Measurements from ENCODE around the gene TMPRSS13. TPM values are rescaled to one million over a fixed set of nuclear protein-coding genes. Genes with fewer than 3 reads are reported as not detected.
"Not testable (repeated sequence)": the region's sequence is repeated elsewhere in the genome, so short reads cannot be mapped to it uniquely, and the experiment has no call there.

The TMPRSS13 gene
- total RNA-seq, 2 donors from 2014 or later = 1.1 TPM; not detected in 1

DNA sequence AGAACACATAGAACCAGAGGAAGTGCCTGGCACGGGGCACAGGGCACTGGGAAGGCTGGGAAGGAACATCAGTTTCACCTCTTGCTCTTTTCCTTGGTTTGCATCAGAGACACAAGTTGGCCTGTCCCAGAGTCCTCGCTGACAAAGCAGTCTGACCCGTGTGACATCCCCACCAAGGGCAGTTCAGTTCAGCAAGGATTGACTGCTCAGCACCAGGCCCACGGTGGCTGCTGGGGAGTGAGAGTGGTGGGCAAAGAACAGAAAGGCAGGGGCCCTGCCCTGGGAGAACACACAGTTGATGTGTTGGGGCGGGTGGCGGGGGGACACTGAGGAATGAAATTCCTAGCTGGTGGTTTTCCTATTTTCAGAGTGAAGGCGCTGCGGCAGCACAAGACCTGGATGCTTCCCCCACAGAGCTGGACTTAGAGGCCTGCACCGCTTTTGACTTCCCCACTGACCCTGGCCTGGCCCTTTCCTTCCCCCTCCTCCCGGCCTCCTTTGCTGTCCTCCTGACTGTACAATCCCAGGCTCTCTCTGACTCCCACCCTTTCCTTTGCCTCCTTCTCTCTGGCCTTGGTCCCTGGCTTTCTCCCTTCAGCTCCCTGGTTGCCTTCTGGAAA, 2.2 kb upstream of the TMPRSS13 start:
- Histone ChIP-seq H3K27me3 (replicated peaks; ENCODE audit: insufficient read depth) (no peaks in the 10 kb centered on the region), H3K4me3 (no peak overlapping the region), H3K27ac (no peak overlapping the region), H3K9me3 (no peaks in the 10 kb centered on the region), H3K4me1 (ENCODE audit: control insufficient read depth in 1 of 2, low read depth in 2 of 2) (no peaks in the 10 kb centered on the region), H3K36me3 (no peaks in the 10 kb centered on the region)
- ATAC-seq (ENCODE audit: insufficient number of reproducible peaks, low FRiP score, low read depth) (no peak), DNase-seq (ENCODE audit: low spot score) (no peak)
- no peak for TF ChIP-seq CTCF (IDR thresholded peaks at IDR 0.05)

- Histone ChIP-seq H3K4me1 (ENCODE audit: control insufficient read depth in 1 of 2, low read depth in 2 of 2) (no peaks in the 10 kb centered on the region), H3K9me3 (no peaks in the 10 kb centered on the region), H3K4me3 (no peak overlapping the region), H3K36me3 (no peaks in the 10 kb centered on the region), H3K27ac (no peak overlapping the region), H3K27me3 (replicated peaks; ENCODE audit: insufficient read depth) (no peaks in the 10 kb centered on the region)
- ATAC-seq (ENCODE audit: insufficient number of reproducible peaks, low FRiP score, low read depth) = no peak
- no peak for DNase-seq (ENCODE audit: low spot score)
- no peak for TF ChIP-seq CTCF (IDR thresholded peaks at IDR 0.05)
These were observed 1.6 kb upstream of the TMPRSS13 start for GRCh38 chr11:117930668-117931330.

DNA sequence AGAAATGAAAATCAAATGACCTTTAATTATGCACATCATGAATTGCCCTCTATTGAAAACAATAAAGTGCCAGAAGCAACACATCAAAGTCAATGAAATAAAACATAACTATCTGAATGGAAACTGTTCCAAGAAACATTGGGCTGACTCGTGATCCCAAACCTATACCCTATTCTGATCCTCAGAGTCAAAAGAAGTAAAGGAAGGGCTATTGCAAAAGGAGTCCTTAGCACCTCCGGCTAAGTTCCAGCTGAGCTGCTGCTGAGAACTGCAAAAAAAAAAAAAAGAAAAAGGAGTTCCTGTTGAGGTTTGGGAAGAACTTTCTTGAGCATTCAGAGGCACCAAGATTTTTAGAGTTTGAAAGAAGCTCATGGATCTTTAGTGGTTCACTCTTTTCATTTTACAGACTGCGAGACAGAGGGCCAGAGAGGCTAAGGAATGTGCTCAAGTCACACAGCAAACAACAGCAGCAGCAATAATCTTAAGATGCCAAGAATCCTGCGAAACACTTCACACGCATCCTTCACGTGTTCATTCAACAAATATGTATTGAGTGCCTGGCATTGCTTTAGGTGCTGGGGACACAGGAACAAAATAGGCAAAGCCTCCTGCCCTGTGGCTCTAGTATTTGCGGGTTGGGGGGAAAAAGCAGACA, 841 bp upstream of the TMPRSS13 start:
- TF ChIP-seq CTCF (IDR thresholded peaks at IDR 0.05) = no peak
- Histone ChIP-seq H3K36me3 (no peaks in the 10 kb centered on the region), H3K4me3 (no peak overlapping the region), H3K27me3 (replicated peaks; ENCODE audit: insufficient read depth) (no peaks in the 10 kb centered on the region), H3K9me3 (no peaks in the 10 kb centered on the region), H3K27ac (no peak overlapping the region), H3K4me1 (ENCODE audit: control insufficient read depth in 1 of 2, low read depth in 2 of 2) (no peaks in the 10 kb centered on the region)
- no peak for DNase-seq (ENCODE audit: low spot score)
- ATAC-seq (ENCODE audit: insufficient number of reproducible peaks, low FRiP score, low read depth) = no peak

DNA sequence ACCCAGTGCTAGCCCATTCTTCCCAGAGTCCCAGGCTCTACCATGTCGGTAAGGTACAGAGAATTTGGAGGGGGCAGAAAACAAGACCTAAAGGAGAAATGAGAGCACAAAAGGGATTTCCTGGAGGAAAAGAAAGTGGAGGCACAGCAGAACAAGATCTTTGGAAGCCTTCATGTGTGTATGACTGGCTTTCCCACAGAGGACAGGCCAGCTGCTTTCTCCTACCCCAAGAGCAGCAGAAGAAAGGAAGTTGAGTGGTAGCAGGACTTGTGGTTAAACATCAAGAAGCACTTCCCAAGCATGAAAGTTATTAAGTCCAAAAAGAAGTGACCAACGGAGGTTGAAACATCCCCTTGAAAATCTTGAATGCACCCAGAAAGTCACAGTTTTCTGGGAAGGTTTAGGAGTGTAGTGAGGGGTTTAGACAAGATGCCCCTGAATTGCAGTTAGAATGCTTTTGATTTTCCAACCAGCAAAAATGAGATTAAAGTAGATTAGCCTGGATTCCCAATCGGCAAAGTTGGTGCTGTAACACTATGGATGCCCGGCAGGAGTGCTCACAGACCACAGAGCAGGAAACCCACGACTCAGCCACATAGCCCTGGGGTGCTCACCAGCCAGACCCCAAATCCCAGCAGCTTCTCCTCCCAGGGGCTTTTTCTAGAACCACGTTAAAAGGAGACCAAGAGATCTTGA, 608 bp downstream of the TMPRSS13 start:
- ATAC-seq (ENCODE audit: insufficient number of reproducible peaks, low FRiP score, low read depth) = no peak
- Histone ChIP-seq H3K27me3 (replicated peaks; ENCODE audit: insufficient read depth) (no peaks in the 10 kb centered on the region), H3K9me3 (no peaks in the 10 kb centered on the region), H3K27ac (no peak overlapping the region), H3K36me3 (no peaks in the 10 kb centered on the region), H3K4me1 (ENCODE audit: control insufficient read depth in 1 of 2, low read depth in 2 of 2) (no peaks in the 10 kb centered on the region), H3K4me3 (no peak overlapping the region)
- no peak for DNase-seq (ENCODE audit: low spot score)
- no peak for TF ChIP-seq CTCF (IDR thresholded peaks at IDR 0.05)

- no peak overlapping the region for H3K27ac ChIP-seq
- no peak overlapping the region for H3K4me3 ChIP-seq
- H3K9me3 ChIP-seq = no peaks in the 10 kb centered on the region
- H3K4me1 ChIP-seq (ENCODE audit: control insufficient read depth in 1 of 2, low read depth in 2 of 2) = no peaks in the 10 kb centered on the region
- ATAC-seq (ENCODE audit: insufficient number of reproducible peaks, low FRiP score, low read depth) = no peak
- H3K36me3 ChIP-seq = no peaks in the 10 kb centered on the region
- TF ChIP-seq CTCF (IDR thresholded peaks at IDR 0.05) = no peak
- H3K27me3 ChIP-seq (replicated peaks; ENCODE audit: insufficient read depth) = no peaks in the 10 kb centered on the region
- no peak for DNase-seq (ENCODE audit: low spot score)
These were observed 1.3 kb downstream of the TMPRSS13 start for GRCh38 chr11:117927926-117928325.

DNA sequence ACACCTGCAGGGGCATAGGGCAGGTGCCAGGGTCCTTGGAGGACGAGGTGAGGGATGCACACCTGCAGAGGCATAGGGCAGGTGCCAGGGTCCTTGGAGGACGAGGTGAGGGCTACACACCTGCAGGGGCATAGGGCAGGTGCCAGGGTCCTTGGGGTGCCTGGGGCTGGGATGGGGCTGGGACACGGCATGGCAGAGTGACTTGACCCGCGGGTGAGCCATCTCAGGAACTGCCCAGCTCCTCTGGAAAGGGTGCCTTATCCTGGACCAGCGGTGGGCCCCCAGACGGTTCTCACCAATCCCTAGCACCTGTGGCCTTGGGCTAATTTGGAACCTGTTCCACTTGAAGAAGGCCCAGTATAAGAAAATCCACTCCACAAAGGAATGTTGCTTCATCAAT, 3.0 kb downstream of the TMPRSS13 start:
- ATAC-seq (ENCODE audit: insufficient number of reproducible peaks, low FRiP score, low read depth); H3K27me3 ChIP-seq (replicated peaks; ENCODE audit: insufficient read depth); H3K36me3 ChIP-seq; H3K4me1 ChIP-seq (ENCODE audit: control insufficient read depth in 1 of 2, low read depth in 2 of 2); H3K27ac ChIP-seq; DNase-seq (ENCODE audit: low spot score); H3K9me3 ChIP-seq; H3K4me3 ChIP-seq: not testable (repeated sequence)
